GM12872 (cell line): Measurements from ENCODE around the gene SIAH1.

Source experiments
- TF ChIP-seq, protein P1 (sequence below): IDR thresholded peaks from 3 replicates; pipeline ENCODE4 v1.5.1; 2011; ENCODE audit warnings: low read depth, mild to moderate bottlenecking, low read length, moderate library complexity; ENCODE audit not compliant: insufficient read depth

SIAH1 gene

DNA sequence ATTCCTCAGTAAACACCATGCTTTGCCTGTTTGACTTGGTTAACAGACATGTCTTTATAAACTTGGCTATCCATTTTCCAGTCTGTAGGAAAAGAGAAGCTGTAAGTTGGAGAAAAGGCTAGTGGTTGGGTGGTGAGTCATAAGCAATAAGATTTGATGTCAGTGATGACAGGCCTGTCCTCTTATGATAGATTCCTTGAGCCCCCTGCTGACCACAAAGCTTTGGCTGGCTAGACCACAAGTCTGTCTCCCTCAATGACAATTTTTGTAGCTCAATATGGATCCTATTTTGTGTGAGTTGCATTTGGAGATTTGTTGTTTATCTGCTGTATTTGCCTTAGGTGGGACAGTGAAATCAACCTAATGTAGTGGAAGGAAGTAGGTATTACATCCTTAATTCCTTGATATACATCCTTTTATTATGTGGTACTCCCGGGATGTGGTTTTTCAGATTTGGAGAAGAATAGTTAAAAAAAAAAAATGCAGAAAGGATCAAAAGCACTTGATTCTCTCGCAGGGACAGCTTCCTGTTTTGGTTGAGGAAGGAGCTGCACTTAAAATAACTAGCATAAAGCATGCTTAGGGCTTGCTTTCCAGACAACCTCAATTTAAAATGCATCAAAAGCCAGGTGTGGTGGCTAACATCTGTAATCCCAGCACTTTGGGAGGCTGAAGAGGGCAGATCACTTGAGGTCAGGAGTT is 67.4 kb downstream of the SIAH1 start:
- TF ChIP-seq, protein P1, sequence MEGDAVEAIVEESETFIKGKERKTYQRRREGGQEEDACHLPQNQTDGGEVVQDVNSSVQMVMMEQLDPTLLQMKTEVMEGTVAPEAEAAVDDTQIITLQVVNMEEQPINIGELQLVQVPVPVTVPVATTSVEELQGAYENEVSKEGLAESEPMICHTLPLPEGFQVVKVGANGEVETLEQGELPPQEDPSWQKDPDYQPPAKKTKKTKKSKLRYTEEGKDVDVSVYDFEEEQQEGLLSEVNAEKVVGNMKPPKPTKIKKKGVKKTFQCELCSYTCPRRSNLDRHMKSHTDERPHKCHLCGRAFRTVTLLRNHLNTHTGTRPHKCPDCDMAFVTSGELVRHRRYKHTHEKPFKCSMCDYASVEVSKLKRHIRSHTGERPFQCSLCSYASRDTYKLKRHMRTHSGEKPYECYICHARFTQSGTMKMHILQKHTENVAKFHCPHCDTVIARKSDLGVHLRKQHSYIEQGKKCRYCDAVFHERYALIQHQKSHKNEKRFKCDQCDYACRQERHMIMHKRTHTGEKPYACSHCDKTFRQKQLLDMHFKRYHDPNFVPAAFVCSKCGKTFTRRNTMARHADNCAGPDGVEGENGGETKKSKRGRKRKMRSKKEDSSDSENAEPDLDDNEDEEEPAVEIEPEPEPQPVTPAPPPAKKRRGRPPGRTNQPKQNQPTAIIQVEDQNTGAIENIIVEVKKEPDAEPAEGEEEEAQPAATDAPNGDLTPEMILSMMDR, result no peak

DNA sequence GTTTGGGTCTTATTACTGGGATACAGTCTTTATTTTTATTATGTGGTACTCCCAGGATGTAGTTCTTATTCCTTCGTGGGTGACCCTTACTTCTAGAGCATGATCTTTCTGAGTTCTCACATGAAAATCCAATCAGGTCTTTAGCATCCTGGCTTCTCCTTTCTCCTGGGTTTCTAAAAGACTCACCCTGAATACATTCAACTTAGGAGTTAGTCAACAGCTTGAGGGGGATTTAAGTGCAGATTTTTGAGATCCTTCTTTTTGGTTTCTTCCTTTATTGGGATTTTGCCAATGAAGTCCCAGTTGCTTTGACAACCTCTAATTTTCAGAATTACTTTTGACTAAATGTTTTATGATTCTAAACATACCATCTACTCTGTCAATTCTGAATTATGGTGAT is 68.2 kb downstream of the SIAH1 start:
- TF ChIP-seq, protein P1, result no peak

DNA sequence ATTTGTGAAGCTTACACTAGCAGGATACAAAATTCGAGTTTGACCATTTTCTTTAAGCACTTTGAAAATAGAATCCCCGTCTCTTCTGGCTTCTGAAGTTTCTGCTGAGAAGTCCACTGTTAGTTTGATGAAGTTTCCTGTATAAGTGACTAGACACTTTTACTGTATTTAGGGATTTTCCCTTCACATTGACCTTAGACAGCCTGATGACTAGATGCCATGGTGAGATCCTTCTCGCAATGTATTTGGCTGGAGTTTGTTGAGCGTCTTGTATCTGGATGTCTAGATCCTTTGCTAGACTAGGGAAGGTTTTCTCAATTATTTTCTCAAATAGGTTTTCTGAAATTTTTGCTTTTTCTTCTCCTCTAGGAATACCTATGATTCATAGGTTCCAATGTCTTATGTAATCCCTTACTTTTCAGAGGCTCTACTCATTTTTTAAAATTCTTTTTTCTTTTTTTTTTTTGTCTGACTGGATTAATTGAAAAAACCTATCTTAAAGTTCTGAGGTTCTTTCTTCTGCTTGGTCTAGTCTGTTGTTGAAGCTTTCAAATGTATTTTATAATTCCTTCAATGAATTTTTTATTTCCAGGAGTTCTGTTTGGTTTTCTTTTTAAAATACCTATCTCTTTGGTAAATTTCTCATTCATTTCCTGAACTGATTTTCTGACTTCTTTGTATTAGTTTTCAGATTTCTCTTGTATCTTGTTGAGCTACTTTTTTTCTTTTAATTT is 74.1 kb downstream of the SIAH1 start:
- TF ChIP-seq, protein P1, result no peak
